ENCODE measurements around the gene BCOR. TPM values are rescaled to one million over a fixed set of nuclear protein-coding genes. Genes with fewer than 3 reads are reported as not detected.

The BCOR gene
- total RNA-seq, 1 experiment from 2014 or later: 58.8 TPM

DNA sequence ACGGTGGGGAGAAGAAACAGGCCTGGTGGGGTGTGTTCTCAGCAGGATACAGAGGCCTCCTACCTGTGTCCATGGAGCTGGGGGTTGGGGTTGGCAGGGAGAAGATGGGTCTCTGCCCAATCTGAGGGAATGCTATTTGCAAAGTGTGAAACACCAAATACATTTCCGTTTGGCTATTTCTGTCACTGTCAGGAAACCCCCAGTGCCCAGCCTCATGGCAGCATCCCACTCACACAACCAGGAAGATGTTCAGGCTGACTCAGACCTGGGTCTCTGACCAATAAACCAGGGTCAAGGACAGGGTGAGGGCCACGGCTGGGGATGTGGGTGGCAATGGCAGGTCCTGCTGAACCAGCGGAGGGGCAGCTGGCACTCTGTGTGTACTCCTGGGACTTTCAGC, 41.3 kb downstream of the BCOR start:
- DNase-seq (ENCODE audit: low spot score): no peak
- no peaks in the 10 kb centered on the region for H3K27me3 ChIP-seq (replicated peaks; ENCODE audit: insufficient read depth, low read depth, low read length, poor library complexity)
- ChIA-PET POLR2A (ENCODE audit: low non-redundant PET) (no interaction called here), CTCF (no interaction called here)
- TF ChIP-seq, protein P1, sequence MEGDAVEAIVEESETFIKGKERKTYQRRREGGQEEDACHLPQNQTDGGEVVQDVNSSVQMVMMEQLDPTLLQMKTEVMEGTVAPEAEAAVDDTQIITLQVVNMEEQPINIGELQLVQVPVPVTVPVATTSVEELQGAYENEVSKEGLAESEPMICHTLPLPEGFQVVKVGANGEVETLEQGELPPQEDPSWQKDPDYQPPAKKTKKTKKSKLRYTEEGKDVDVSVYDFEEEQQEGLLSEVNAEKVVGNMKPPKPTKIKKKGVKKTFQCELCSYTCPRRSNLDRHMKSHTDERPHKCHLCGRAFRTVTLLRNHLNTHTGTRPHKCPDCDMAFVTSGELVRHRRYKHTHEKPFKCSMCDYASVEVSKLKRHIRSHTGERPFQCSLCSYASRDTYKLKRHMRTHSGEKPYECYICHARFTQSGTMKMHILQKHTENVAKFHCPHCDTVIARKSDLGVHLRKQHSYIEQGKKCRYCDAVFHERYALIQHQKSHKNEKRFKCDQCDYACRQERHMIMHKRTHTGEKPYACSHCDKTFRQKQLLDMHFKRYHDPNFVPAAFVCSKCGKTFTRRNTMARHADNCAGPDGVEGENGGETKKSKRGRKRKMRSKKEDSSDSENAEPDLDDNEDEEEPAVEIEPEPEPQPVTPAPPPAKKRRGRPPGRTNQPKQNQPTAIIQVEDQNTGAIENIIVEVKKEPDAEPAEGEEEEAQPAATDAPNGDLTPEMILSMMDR (conservative IDR thresholded peaks at IDR 0.05; ENCODE audit: low read depth, low read length): no peak
- TF ChIP-seq EZH2 (IDR thresholded peaks at IDR 0.05; ENCODE audit: borderline replicate concordance, low read depth, low read length, poor library complexity, severe bottlenecking): no peak
- H3K27ac ChIP-seq (ENCODE audit: low read depth, low read length, poor library complexity, severe bottlenecking): no peak overlapping the region
- BruUV-seq (replicated peaks): no TSS peak
- peaks cover 64% of the 10 kb centered on the region for H3K36me3 ChIP-seq (ENCODE audit: insufficient read depth, low read length, poor library complexity, severe bottlenecking)
- intact Hi-C loops (cut with micrococcal nuclease; ENCODE audit: unreplicated experiment): no loop called here
- peaks cover 16% of the 10 kb centered on the region for H3K9me3 ChIP-seq (ENCODE audit: low read depth, low read length, poor library complexity, severe bottlenecking)
- H3K4me1 ChIP-seq (ENCODE audit: insufficient read depth, low read length, poor library complexity, severe bottlenecking): no peaks in the 10 kb centered on the region
- no peak overlapping the region for H3K4me3 ChIP-seq (ENCODE audit: low read depth, low read length, poor library complexity, severe bottlenecking)

DNA sequence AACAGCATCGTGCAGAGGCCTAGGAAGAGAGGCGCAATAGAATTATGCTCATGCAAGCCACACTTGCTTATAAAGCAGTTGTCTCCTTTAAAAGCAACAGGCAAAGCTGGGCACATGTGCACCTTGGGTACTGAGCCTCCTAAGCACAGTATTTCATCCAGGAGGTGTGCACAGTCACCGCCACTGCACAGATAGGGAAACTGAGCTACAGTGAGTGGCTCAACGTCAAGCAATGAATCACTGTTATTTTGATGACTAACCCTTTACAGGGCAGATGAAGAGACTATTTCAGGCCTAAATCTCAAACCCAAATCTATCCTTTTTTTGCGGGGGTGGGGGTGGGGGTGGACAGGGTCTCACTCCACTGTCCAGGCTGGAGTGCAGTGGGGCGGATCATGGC, 42.3 kb downstream of the BCOR start:
- no peak overlapping the region for H3K27ac ChIP-seq (ENCODE audit: low read depth, low read length, poor library complexity, severe bottlenecking)
- no peaks in the 10 kb centered on the region for H3K27me3 ChIP-seq (replicated peaks; ENCODE audit: insufficient read depth, low read depth, low read length, poor library complexity)
- TF ChIP-seq EZH2 (IDR thresholded peaks at IDR 0.05; ENCODE audit: borderline replicate concordance, low read depth, low read length, poor library complexity, severe bottlenecking): no peak
- TF ChIP-seq, protein P1 (conservative IDR thresholded peaks at IDR 0.05; ENCODE audit: low read depth, low read length): no peak
- CTCF ChIA-PET: no interaction called here
- no peaks in the 10 kb centered on the region for H3K4me1 ChIP-seq (ENCODE audit: insufficient read depth, low read length, poor library complexity, severe bottlenecking)
- BruUV-seq (replicated peaks): no TSS peak
- intact Hi-C loops (cut with micrococcal nuclease; ENCODE audit: unreplicated experiment): no loop called here
- POLR2A ChIA-PET (ENCODE audit: low non-redundant PET): no interaction called here
- H3K9me3 ChIP-seq (ENCODE audit: low read depth, low read length, poor library complexity, severe bottlenecking): peaks cover 25% of the 10 kb centered on the region
- no peak overlapping the region for H3K4me3 ChIP-seq (ENCODE audit: low read depth, low read length, poor library complexity, severe bottlenecking)
- H3K36me3 ChIP-seq (ENCODE audit: insufficient read depth, low read length, poor library complexity, severe bottlenecking): peaks cover 66% of the 10 kb centered on the region
- DNase-seq (ENCODE audit: low spot score): no peak

DNA sequence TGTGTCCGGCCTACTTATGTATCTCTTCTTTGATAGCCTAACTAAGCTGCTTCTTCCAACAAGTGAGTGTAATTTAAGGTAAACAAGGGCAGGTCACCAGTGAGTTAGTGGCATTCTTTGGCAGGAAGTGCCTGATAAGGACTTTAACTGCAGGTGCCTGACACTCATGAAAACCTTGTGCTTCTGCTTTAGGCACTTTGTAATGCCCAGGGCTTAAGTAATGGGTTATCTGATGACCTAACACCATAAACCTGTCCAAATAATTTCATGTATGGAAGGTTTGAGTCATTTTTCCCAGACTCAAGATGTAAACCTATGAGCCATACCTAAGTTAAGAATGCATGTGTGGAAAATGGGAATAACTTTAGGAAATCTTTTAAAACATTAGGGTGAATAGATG, 43.0 kb downstream of the BCOR start:
- no peak overlapping the region for H3K4me3 ChIP-seq (ENCODE audit: low read depth, low read length, poor library complexity, severe bottlenecking)
- no peaks in the 10 kb centered on the region for H3K27me3 ChIP-seq (replicated peaks; ENCODE audit: insufficient read depth, low read depth, low read length, poor library complexity)
- no peak for DNase-seq (ENCODE audit: low spot score)
- no peak overlapping the region for H3K27ac ChIP-seq (ENCODE audit: low read depth, low read length, poor library complexity, severe bottlenecking)
- ChIA-PET CTCF (no interaction called here), POLR2A (ENCODE audit: low non-redundant PET) (no interaction called here)
- TF ChIP-seq, protein P1 (conservative IDR thresholded peaks at IDR 0.05; ENCODE audit: low read depth, low read length): no peak
- no peak for TF ChIP-seq EZH2 (IDR thresholded peaks at IDR 0.05; ENCODE audit: borderline replicate concordance, low read depth, low read length, poor library complexity, severe bottlenecking)
- peaks cover 72% of the 10 kb centered on the region for H3K36me3 ChIP-seq (ENCODE audit: insufficient read depth, low read length, poor library complexity, severe bottlenecking)
- intact Hi-C loops (cut with micrococcal nuclease; ENCODE audit: unreplicated experiment): no loop called here
- H3K4me1 ChIP-seq (ENCODE audit: insufficient read depth, low read length, poor library complexity, severe bottlenecking): no peaks in the 10 kb centered on the region
- peaks cover 32% of the 10 kb centered on the region for H3K9me3 ChIP-seq (ENCODE audit: low read depth, low read length, poor library complexity, severe bottlenecking)
- no TSS peak for BruUV-seq (replicated peaks)
